Ascending aorta (tissue), 2 donors: ENCODE results near the gene EEF1AKMT1. TPM values are rescaled to one million over a fixed set of nuclear protein-coding genes. Genes with fewer than 3 reads are reported as not detected.
A peak's percentile ranks its signal among the peaks of the same experiment; 100 is the strongest.

Source experiments
- DNase-seq, 2 donors: peaks; one replicate each; pipeline ENCODE4 v3.0.0-alpha.2; 2019; ENCODE audit warnings: low spot score in 2 of 2
- H3K27ac ChIP-seq, 2 donors: fragments of 200-600 bp; sonication (generic); one replicate each; pipeline ENCODE4 v1.5.1; 2016 to 2017; ENCODE audit warnings: mild to moderate bottlenecking in 1 of 2
- H3K27me3 ChIP-seq: fragments of 200-600 bp; sonication (generic); one replicate; pipeline ENCODE4 v1.5.1; 2017
- H3K36me3 ChIP-seq, 2 donors: fragments of 200-600 bp; sonication (generic); one replicate each; pipeline ENCODE4 v1.5.1; 2016
- H3K4me1 ChIP-seq, 2 donors: fragments of 200-600 bp; sonication (generic); one replicate each; pipeline ENCODE4 v1.5.1; 2016 to 2017; ENCODE audit warnings: mild to moderate bottlenecking in 1 of 2
- H3K4me3 ChIP-seq, 2 donors: fragments of 200-600 bp; sonication (generic); one replicate each; pipeline ENCODE4 v1.5.1; 2016 to 2017; ENCODE audit warnings: mild to moderate bottlenecking in 1 of 2
- H3K9me3 ChIP-seq, 2 donors: fragments of 200-600 bp; sonication (generic); one replicate each; pipeline ENCODE4 v1.5.1; 2016
- CTCF ChIP-seq, 3 experiments: fragments of 200-600 bp in 2 of 3; fragments of 450-650 bp in 1 of 3; sonication (generic) in 2 of 3; IDR thresholded peaks; one replicate each; pipeline ENCODE4 v1.5.1; 2016 to 2019; ENCODE audit warnings: antibody characterized with exemption in 3 of 3, mild to moderate bottlenecking in 1 of 3, moderate library complexity in 1 of 3
- intact Hi-C: fragments of 100-400 bp; cut with DNase I; formaldehyde crosslinking; loops from one replicate; pipeline ENCODE4 v1.15.1; 2023
- total RNA-seq: library from RNA; depleted of rRNA; stranded (reverse); fragments of >200 nt; gene quantifications from one replicate; pipeline ENCODE4 v1.1.0, GENCODE V29; 2016

The EEF1AKMT1 gene
- not detected for total RNA-seq

- no peak for TF ChIP-seq CTCF (IDR thresholded peaks at IDR 0.05)
- H3K27ac ChIP-seq, result peak within 1 kb of the TSS; percentile 85 to 87
- no peaks in the 10 kb centered on the region for H3K27me3 ChIP-seq
- DNase-seq, result peak; percentile 60 to 96
- peak within 1 kb of the TSS; percentile 61 to 80 for H3K4me3 ChIP-seq
- H3K36me3 ChIP-seq, result peaks cover 3 to 9% of the 10 kb centered on the region in 2 donors
- intact Hi-C loops, result loop anchor here (2.0 to 10.0 kb wide), 6 partner anchors 39 to 291 kb away; partner anchors contain the start of genes IFT88, LATS2 and XPO4
- H3K4me1 ChIP-seq, result peaks cover 0 to 7% of the 10 kb centered on the region in 2 donors
- peaks cover 0 to 8% of the 10 kb centered on the region in 2 donors for H3K9me3 ChIP-seq
Observed at GRCh38 chr13:20773194-20774080, at the start of gene EEF1AKMT1. Gene EEF1AKMT1 (minus strand): TSS chr13:20773961. CDS start chr13:20757598, 16,363 bp downstream.

- H3K9me3 ChIP-seq, result no peaks in the 10 kb centered on the region
- H3K36me3 ChIP-seq, result no peaks in the 10 kb centered on the region
- peaks cover 1 to 11% of the 10 kb centered on the region in 2 donors for H3K4me1 ChIP-seq
- H3K27ac ChIP-seq, result peak overlapping the region; percentile 21 to 55
- intact Hi-C loops, result no loop called here
- H3K27me3 ChIP-seq, result no peaks in the 10 kb centered on the region
- TF ChIP-seq CTCF (IDR thresholded peaks at IDR 0.05), result no peak
- no peak overlapping the region for H3K4me3 ChIP-seq
- DNase-seq, result no peak
Observed at GRCh38 chr13:20823071-20823470, 49.3 kb upstream of the EEF1AKMT1 start.

- no peak overlapping the region for H3K4me3 ChIP-seq
- intact Hi-C loops, result no loop called here
- H3K27me3 ChIP-seq, result no peaks in the 10 kb centered on the region
- H3K4me1 ChIP-seq, result peaks cover 0 to 10% of the 10 kb centered on the region in 2 donors
- DNase-seq, result no peak
- TF ChIP-seq CTCF (IDR thresholded peaks at IDR 0.05), result no peak
- H3K9me3 ChIP-seq, result no peaks in the 10 kb centered on the region
- no peak overlapping the region for H3K27ac ChIP-seq
- no peaks in the 10 kb centered on the region for H3K36me3 ChIP-seq
Observed at GRCh38 chr13:20822406-20822805, 48.6 kb upstream of the EEF1AKMT1 start.

- Histone ChIP-seq H3K36me3 (no peaks in the 10 kb centered on the region), H3K4me1 (peaks cover 0 to 18% of the 10 kb centered on the region in 2 donors), H3K27me3 (no peaks in the 10 kb centered on the region), H3K9me3 (no peaks in the 10 kb centered on the region), H3K27ac (no peak overlapping the region), H3K4me3 (no peak overlapping the region)
- no peak for TF ChIP-seq CTCF (IDR thresholded peaks at IDR 0.05)
- intact Hi-C loops, result loop anchor here (10.0 kb wide), 1 partner anchor 245 kb away; the partner anchor contains the start of gene LATS2
- no peak for DNase-seq
Observed at GRCh38 chr13:20819715-20820114, 46.0 kb upstream of the EEF1AKMT1 start.

GRCh38 chr13:20815464-20815863 is 41.7 kb upstream of the EEF1AKMT1 start:
- no peak for DNase-seq
- peaks cover 0 to 24% of the 10 kb centered on the region in 2 donors for H3K4me1 ChIP-seq
- no peaks in the 10 kb centered on the region for H3K9me3 ChIP-seq
- TF ChIP-seq CTCF (IDR thresholded peaks at IDR 0.05), result no peak
- peak overlapping the region; percentile 82 to 87 for H3K27ac ChIP-seq
- intact Hi-C loops, result loop anchor here (10.0 kb wide), 1 partner anchor 249 kb away; the partner anchor contains the start of gene LATS2
- no peaks in the 10 kb centered on the region for H3K36me3 ChIP-seq
- H3K27me3 ChIP-seq, result no peaks in the 10 kb centered on the region
- H3K4me3 ChIP-seq, result no peak overlapping the region
